Type B pancreatic cell (in vitro differentiated cells): ENCODE results near the gene CDH5. TPM values are rescaled to one million over a fixed set of nuclear protein-coding genes. Genes with fewer than 3 reads are reported as not detected.

ENCODE experiments used
- DNase-seq: peaks from one replicate; pipeline ENCODE4 v3.0.0; 2021; ENCODE audit warnings: mixed read lengths; ENCODE audit not compliant: unreplicated experiment; ENCODE audit errors: extremely low spot score
- H3K27ac Mint-ChIP-seq: 2 replicates; pipeline ENCODE4 v1.8.0; 2021; ENCODE audit warnings: mild to moderate bottlenecking, mixed read lengths
- H3K27me3 Mint-ChIP-seq: 2 replicates; pipeline ENCODE4 v1.8.0; 2021; ENCODE audit warnings: mixed read lengths
- H3K36me3 Mint-ChIP-seq: 2 replicates; pipeline ENCODE4 v1.8.0; 2021; ENCODE audit warnings: mixed read lengths
- H3K4me1 Mint-ChIP-seq: one replicate; pipeline ENCODE4 v1.8.0; 2021; ENCODE audit warnings: mixed read lengths; ENCODE audit not compliant: unreplicated experiment
- H3K4me3 Mint-ChIP-seq: 2 replicates; pipeline ENCODE4 v1.8.0; 2021; ENCODE audit warnings: mild to moderate bottlenecking, mixed read lengths
- H3K9me3 Mint-ChIP-seq: 2 replicates; pipeline ENCODE4 v1.8.0; 2021; ENCODE audit warnings: mixed read lengths
- total RNA-seq: library from RNA; stranded (reverse); gene quantifications from 2 replicates; pipeline ENCODE4 v1.2.1, GENCODE V29; 2021; ENCODE audit warnings: low replicate concordance
- TF ChIP-seq, protein P1 (sequence below): fragments of 200-600 bp; sonication (generic); conservative IDR thresholded peaks from 2 replicates; pipeline ENCODE4 v1.5.0; 2021; ENCODE audit warnings: antibody characterized with exemption, mild to moderate bottlenecking

Gene CDH5
- total RNA-seq, 1 donor from 2014 or later = 0.46 TPM

DNA sequence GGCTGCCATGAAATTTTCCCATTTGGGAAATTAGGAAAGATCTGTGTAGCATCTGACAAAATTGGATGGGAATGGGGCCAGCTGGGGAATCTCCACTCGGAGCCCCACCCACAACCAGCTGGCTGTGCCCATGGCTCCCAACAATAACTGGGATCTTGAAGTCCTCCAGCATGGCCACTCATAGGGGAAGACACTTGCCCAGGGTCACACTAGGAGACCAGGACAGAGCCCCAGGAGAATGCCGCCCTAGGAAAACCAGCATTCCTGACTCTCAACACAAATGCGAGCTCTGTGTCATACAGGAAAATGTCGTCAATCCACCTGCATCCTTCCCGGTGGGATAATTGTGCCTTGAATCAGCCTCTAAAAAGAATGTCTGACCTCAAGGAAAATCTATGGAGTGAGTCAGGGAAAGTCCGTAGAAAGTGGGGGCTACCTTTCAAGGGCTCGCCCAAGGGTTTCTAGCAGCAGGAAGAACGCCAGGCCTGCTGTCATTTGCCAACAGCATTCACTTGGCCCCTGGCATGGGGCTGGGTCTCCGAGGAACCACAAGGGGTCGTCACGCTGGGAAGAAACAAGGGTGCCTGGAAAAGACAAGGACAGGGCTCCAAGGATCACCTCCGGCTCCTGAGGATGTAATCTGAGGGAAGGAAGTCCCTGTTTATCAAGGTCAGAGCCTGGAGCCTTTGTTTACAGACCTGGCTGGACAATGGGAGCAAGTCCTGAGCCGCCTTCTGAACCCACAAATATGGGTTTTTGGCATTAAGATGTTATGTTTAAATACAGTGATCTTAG, 15.9 kb downstream of the CDH5 start:
- no peaks in the 10 kb centered on the region for H3K27me3 Mint-ChIP-seq
- H3K9me3 Mint-ChIP-seq = peaks cover 5% of the 10 kb centered on the region
- no peak overlapping the region for H3K4me3 Mint-ChIP-seq
- TF ChIP-seq, protein P1, sequence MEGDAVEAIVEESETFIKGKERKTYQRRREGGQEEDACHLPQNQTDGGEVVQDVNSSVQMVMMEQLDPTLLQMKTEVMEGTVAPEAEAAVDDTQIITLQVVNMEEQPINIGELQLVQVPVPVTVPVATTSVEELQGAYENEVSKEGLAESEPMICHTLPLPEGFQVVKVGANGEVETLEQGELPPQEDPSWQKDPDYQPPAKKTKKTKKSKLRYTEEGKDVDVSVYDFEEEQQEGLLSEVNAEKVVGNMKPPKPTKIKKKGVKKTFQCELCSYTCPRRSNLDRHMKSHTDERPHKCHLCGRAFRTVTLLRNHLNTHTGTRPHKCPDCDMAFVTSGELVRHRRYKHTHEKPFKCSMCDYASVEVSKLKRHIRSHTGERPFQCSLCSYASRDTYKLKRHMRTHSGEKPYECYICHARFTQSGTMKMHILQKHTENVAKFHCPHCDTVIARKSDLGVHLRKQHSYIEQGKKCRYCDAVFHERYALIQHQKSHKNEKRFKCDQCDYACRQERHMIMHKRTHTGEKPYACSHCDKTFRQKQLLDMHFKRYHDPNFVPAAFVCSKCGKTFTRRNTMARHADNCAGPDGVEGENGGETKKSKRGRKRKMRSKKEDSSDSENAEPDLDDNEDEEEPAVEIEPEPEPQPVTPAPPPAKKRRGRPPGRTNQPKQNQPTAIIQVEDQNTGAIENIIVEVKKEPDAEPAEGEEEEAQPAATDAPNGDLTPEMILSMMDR = no peak
- H3K4me1 Mint-ChIP-seq = peaks cover 22% of the 10 kb centered on the region
- peak overlapping the region; percentile 59 for H3K27ac Mint-ChIP-seq
- H3K36me3 Mint-ChIP-seq = peaks cover 5% of the 10 kb centered on the region
- no peak for DNase-seq

- peak overlapping the region; percentile 31 for H3K4me3 Mint-ChIP-seq
- TF ChIP-seq, protein P1 = no peak
- H3K27me3 Mint-ChIP-seq = no peaks in the 10 kb centered on the region
- DNase-seq = no peak
- H3K27ac Mint-ChIP-seq = peak overlapping the region; percentile 59
- peaks cover 22% of the 10 kb centered on the region for H3K4me1 Mint-ChIP-seq
- H3K9me3 Mint-ChIP-seq = peaks cover 5% of the 10 kb centered on the region
- H3K36me3 Mint-ChIP-seq = peaks cover 5% of the 10 kb centered on the region
Measured at GRCh38 chr16:66382966-66383299, 16.4 kb downstream of the CDH5 start.

- peaks cover 5% of the 10 kb centered on the region for H3K36me3 Mint-ChIP-seq
- TF ChIP-seq, protein P1 = no peak
- H3K27me3 Mint-ChIP-seq = no peaks in the 10 kb centered on the region
- H3K27ac Mint-ChIP-seq = peak overlapping the region; percentile 59
- H3K4me1 Mint-ChIP-seq = peaks cover 21% of the 10 kb centered on the region
- no peak for DNase-seq
- peaks cover 5% of the 10 kb centered on the region for H3K9me3 Mint-ChIP-seq
- no peak overlapping the region for H3K4me3 Mint-ChIP-seq
Measured at GRCh38 chr16:66383551-66383950, 17.1 kb downstream of the CDH5 start.

GRCh38 chr16:66385415-66385814, 18.9 kb downstream of the CDH5 start:
- H3K4me3 Mint-ChIP-seq = no peak overlapping the region
- H3K27ac Mint-ChIP-seq = no peak overlapping the region
- peaks cover 13% of the 10 kb centered on the region for H3K4me1 Mint-ChIP-seq
- no peak for DNase-seq
- no peaks in the 10 kb centered on the region for H3K27me3 Mint-ChIP-seq
- TF ChIP-seq, protein P1 = no peak
- H3K9me3 Mint-ChIP-seq = peaks cover 5% of the 10 kb centered on the region
- H3K36me3 Mint-ChIP-seq = peaks cover 3% of the 10 kb centered on the region

- peak; percentile 52 for DNase-seq
- H3K4me3 Mint-ChIP-seq = no peak overlapping the region
- no peaks in the 10 kb centered on the region for H3K27me3 Mint-ChIP-seq
- peaks cover 13% of the 10 kb centered on the region for H3K4me1 Mint-ChIP-seq
- H3K27ac Mint-ChIP-seq = no peak overlapping the region
- TF ChIP-seq, protein P1 = no peak
- no peaks in the 10 kb centered on the region for H3K36me3 Mint-ChIP-seq
- no peaks in the 10 kb centered on the region for H3K9me3 Mint-ChIP-seq
Measured at GRCh38 chr16:66386629-66387622, 20.4 kb downstream of the CDH5 start.
